ENCODE results near the gene MGLL.

The MGLL gene

GRCh38 chr3:127711021-127711695, 111.2 kb downstream of the MGLL start:
- H3K27me3 ChIP-seq (ENCODE audit: insufficient read depth, low read length), result no peaks in the 10 kb centered on the region

GRCh38 chr3:127710155-127710941, 112.0 kb downstream of the MGLL start:
- no peak overlapping the region for H2AFZ ChIP-seq (ENCODE audit: low read length)
- H3K4me3 ChIP-seq (ENCODE audit: low read depth, low read length, poor library complexity, severe bottlenecking), result no peak overlapping the region
- no peak overlapping the region for H3K27ac ChIP-seq (ENCODE audit: low read depth, low read length, poor library complexity, severe bottlenecking)
- H3K9me3 ChIP-seq (ENCODE audit: low read length), result no peaks in the 10 kb centered on the region
- no peak overlapping the region for H3K9ac ChIP-seq (ENCODE audit: low read length)
- no peak overlapping the region for H3K4me2 ChIP-seq (ENCODE audit: low read length)
- no peaks in the 10 kb centered on the region for H3K27me3 ChIP-seq (ENCODE audit: insufficient read depth, low read length)
- H4K20me1 ChIP-seq (ENCODE audit: insufficient read depth, low read length), result no peaks in the 10 kb centered on the region
- no peaks in the 10 kb centered on the region for H3K4me1 ChIP-seq (ENCODE audit: insufficient read depth, low read length, severe bottlenecking)
- H3K36me3 ChIP-seq (ENCODE audit: insufficient read depth, low read length), result no peaks in the 10 kb centered on the region
- no peaks in the 10 kb centered on the region for H3K9me2 ChIP-seq (ENCODE audit: low read depth, low read length)
- H3K79me2 ChIP-seq (ENCODE audit: insufficient read depth, low read length), result no peaks in the 10 kb centered on the region
- TF ChIP-seq CTCF (IDR thresholded peaks at IDR 0.05; ENCODE audit: low read length) (no peak), EZH2 (IDR thresholded peaks at IDR 0.05; ENCODE audit: borderline replicate concordance, low read length) (no peak)
- H3F3A ChIP-seq (ENCODE audit: insufficient read depth, low read length), result no peaks in the 10 kb centered on the region

More at GRCh38 chr3:127711021-127711695, 111.2 kb downstream of the MGLL start:
- Histone ChIP-seq H3K4me3 (ENCODE audit: low read depth, low read length, poor library complexity, severe bottlenecking) (no peak overlapping the region), H3K9me3 (ENCODE audit: low read length) (no peaks in the 10 kb centered on the region), H3K9me2 (ENCODE audit: low read depth, low read length) (no peaks in the 10 kb centered on the region), H3K9ac (ENCODE audit: low read length) (no peak overlapping the region), H3K4me1 (ENCODE audit: insufficient read depth, low read length, severe bottlenecking) (no peaks in the 10 kb centered on the region), H3K4me2 (ENCODE audit: low read length) (no peak overlapping the region), H3K79me2 (ENCODE audit: insufficient read depth, low read length) (no peaks in the 10 kb centered on the region), H4K20me1 (ENCODE audit: insufficient read depth, low read length) (no peaks in the 10 kb centered on the region), H3K36me3 (ENCODE audit: insufficient read depth, low read length) (no peaks in the 10 kb centered on the region), H3F3A (ENCODE audit: insufficient read depth, low read length) (no peaks in the 10 kb centered on the region), H3K27ac (ENCODE audit: low read depth, low read length, poor library complexity, severe bottlenecking) (no peak overlapping the region), H2AFZ (ENCODE audit: low read length) (no peak overlapping the region)
- TF ChIP-seq EZH2 (IDR thresholded peaks at IDR 0.05; ENCODE audit: borderline replicate concordance, low read length) (no peak), CTCF (IDR thresholded peaks at IDR 0.05; ENCODE audit: low read length) (no peak)

GRCh38 chr3:127709320-127710060, 112.8 kb downstream of the MGLL start:
- Histone ChIP-seq H3K36me3 (ENCODE audit: insufficient read depth, low read length) (no peaks in the 10 kb centered on the region), H3K27me3 (ENCODE audit: insufficient read depth, low read length) (no peaks in the 10 kb centered on the region), H3K79me2 (ENCODE audit: insufficient read depth, low read length) (no peaks in the 10 kb centered on the region), H3K9me3 (ENCODE audit: low read length) (no peaks in the 10 kb centered on the region), H3K4me1 (ENCODE audit: insufficient read depth, low read length, severe bottlenecking) (no peaks in the 10 kb centered on the region), H3K9ac (ENCODE audit: low read length) (no peak overlapping the region), H3K9me2 (ENCODE audit: low read depth, low read length) (no peaks in the 10 kb centered on the region), H3K4me3 (ENCODE audit: low read depth, low read length, poor library complexity, severe bottlenecking) (no peak overlapping the region), H2AFZ (ENCODE audit: low read length) (no peak overlapping the region), H3K4me2 (ENCODE audit: low read length) (no peak overlapping the region), H3F3A (ENCODE audit: insufficient read depth, low read length) (no peaks in the 10 kb centered on the region), H3K27ac (ENCODE audit: low read depth, low read length, poor library complexity, severe bottlenecking) (no peak overlapping the region), H4K20me1 (ENCODE audit: insufficient read depth, low read length) (no peaks in the 10 kb centered on the region)
- TF ChIP-seq EZH2 (IDR thresholded peaks at IDR 0.05; ENCODE audit: borderline replicate concordance, low read length) (no peak), CTCF (IDR thresholded peaks at IDR 0.05; ENCODE audit: low read length) (no peak)

Data from OCI-LY1 (cell line).